Sigmoid colon (tissue), 4 donors: ENCODE data around the gene HBS1L.

ENCODE experiments used
- EP300 ChIP-seq, 4 donors: sonication (generic); formaldehyde crosslinking; IDR thresholded peaks; one replicate each; pipeline ENCODE4 v1.6.1; 2017; ENCODE audit warnings: antibody characterized with exemption in 4 of 4
- POLR2A ChIP-seq, 2 donors: fragments of 450-650 bp; IDR thresholded peaks; one replicate each; pipeline ENCODE4 v1.6.1; 2016; ENCODE audit warnings: antibody characterized with exemption in 2 of 2, mild to moderate bottlenecking in 2 of 2, moderate library complexity in 2 of 2
- TF ChIP-seq, protein P1 (sequence below), 4 experiments: fragments of 450-650 bp in 3 of 4; fragments of 200-600 bp in 1 of 4; IDR thresholded peaks; one replicate each; pipeline ENCODE4 v1.5.1; 2016 to 2019; ENCODE audit warnings: antibody characterized with exemption in 4 of 4, mild to moderate bottlenecking in 3 of 4, moderate library complexity in 2 of 4

- TF ChIP-seq, protein P1, sequence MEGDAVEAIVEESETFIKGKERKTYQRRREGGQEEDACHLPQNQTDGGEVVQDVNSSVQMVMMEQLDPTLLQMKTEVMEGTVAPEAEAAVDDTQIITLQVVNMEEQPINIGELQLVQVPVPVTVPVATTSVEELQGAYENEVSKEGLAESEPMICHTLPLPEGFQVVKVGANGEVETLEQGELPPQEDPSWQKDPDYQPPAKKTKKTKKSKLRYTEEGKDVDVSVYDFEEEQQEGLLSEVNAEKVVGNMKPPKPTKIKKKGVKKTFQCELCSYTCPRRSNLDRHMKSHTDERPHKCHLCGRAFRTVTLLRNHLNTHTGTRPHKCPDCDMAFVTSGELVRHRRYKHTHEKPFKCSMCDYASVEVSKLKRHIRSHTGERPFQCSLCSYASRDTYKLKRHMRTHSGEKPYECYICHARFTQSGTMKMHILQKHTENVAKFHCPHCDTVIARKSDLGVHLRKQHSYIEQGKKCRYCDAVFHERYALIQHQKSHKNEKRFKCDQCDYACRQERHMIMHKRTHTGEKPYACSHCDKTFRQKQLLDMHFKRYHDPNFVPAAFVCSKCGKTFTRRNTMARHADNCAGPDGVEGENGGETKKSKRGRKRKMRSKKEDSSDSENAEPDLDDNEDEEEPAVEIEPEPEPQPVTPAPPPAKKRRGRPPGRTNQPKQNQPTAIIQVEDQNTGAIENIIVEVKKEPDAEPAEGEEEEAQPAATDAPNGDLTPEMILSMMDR (IDR thresholded peaks at IDR 0.05), result no peak
- TF ChIP-seq POLR2A (IDR thresholded peaks at IDR 0.05), result no peak
- no peak for TF ChIP-seq EP300 (IDR thresholded peaks at IDR 0.05)
These were observed 31.8 kb upstream of the HBS1L start for GRCh38 chr6:135086414-135086764.
